Parathyroid adenoma (tissue), 2 donors: Measurements from ENCODE around the gene C5orf58.

Experiments used
- H2AFZ ChIP-seq: fragments of 300-600 bp; sonication (generic); one replicate; pipeline ENCODE4 v1.7.0; 2017; ENCODE audit warnings: antibody characterized with exemption, mild to moderate bottlenecking
- H3K27ac ChIP-seq: fragments of 300-600 bp; sonication (generic); one replicate; pipeline ENCODE4 v1.7.0; 2017
- H3K27me3 ChIP-seq: fragments of 300-600 bp; sonication (generic); one replicate; pipeline ENCODE4 v1.7.0; 2017; ENCODE audit warnings: low read length; ENCODE audit not compliant: control insufficient read depth, insufficient read depth
- H3K36me3 ChIP-seq: fragments of 300-600 bp; sonication (generic); one replicate; pipeline ENCODE4 v1.7.0; 2017; ENCODE audit warnings: low read length; ENCODE audit not compliant: control insufficient read depth, insufficient read depth
- H3K4me1 ChIP-seq: fragments of 300-600 bp; sonication (generic); one replicate; pipeline ENCODE4 v1.7.0; 2017; ENCODE audit warnings: control low read depth
- H3K4me2 ChIP-seq: fragments of 300-600 bp; sonication (generic); one replicate; pipeline ENCODE4 v1.7.0; 2017; ENCODE audit warnings: low read length
- H3K4me3 ChIP-seq: fragments of 300-600 bp; sonication (generic); one replicate; pipeline ENCODE4 v1.7.0; 2017; ENCODE audit warnings: low read depth, low read length
- H3K79me2 ChIP-seq: fragments of 300-600 bp; sonication (generic); one replicate; pipeline ENCODE4 v1.7.0; 2017; ENCODE audit warnings: control low read depth
- H3K9ac ChIP-seq: fragments of 300-600 bp; sonication (generic); one replicate; pipeline ENCODE4 v1.7.0; 2017; ENCODE audit warnings: mild to moderate bottlenecking
- H3K9me3 ChIP-seq: fragments of 300-600 bp; sonication (generic); one replicate; pipeline ENCODE4 v1.7.0; 2017; ENCODE audit warnings: low read length; ENCODE audit not compliant: control insufficient read depth
- CTCF ChIP-seq: fragments of 300-600 bp; sonication (generic); IDR thresholded peaks from one replicate; pipeline ENCODE4 v1.7.0; 2017; ENCODE audit warnings: antibody characterized with exemption, mild to moderate bottlenecking
- donor health status: primary hyperparathyroidism.

The C5orf58 gene

DNA sequence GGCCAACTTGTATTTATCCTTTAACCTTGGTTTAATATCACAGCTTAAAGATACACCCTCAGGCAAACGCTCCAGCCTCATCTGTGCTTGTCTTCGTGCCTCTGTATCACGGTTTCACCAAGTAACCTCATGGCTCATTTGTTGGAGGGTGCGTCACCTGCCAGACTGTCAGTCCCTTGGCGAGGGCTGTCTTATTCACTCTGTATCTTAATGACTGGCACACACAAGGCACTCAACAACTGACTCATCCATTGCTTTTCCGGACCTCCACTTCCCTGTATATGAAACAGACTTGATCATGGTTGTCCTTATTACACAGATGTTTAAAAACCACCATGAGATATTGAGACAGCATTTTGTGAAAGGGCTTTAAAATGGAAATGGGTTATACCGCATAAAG, 36.8 kb downstream of the C5orf58 start:
- Histone ChIP-seq H3K36me3 (no peaks in the 10 kb centered on the region), H3K9me3 (no peaks in the 10 kb centered on the region), H3K4me1 (no peaks in the 10 kb centered on the region), H3K27me3 (no peaks in the 10 kb centered on the region), H3K79me2 (no peaks in the 10 kb centered on the region), H3K9ac (no peak overlapping the region), H2AFZ (no peak overlapping the region), H3K4me3 (no peak overlapping the region), H3K4me2 (no peak overlapping the region), H3K27ac (no peak overlapping the region)
- no peak for TF ChIP-seq CTCF

DNA sequence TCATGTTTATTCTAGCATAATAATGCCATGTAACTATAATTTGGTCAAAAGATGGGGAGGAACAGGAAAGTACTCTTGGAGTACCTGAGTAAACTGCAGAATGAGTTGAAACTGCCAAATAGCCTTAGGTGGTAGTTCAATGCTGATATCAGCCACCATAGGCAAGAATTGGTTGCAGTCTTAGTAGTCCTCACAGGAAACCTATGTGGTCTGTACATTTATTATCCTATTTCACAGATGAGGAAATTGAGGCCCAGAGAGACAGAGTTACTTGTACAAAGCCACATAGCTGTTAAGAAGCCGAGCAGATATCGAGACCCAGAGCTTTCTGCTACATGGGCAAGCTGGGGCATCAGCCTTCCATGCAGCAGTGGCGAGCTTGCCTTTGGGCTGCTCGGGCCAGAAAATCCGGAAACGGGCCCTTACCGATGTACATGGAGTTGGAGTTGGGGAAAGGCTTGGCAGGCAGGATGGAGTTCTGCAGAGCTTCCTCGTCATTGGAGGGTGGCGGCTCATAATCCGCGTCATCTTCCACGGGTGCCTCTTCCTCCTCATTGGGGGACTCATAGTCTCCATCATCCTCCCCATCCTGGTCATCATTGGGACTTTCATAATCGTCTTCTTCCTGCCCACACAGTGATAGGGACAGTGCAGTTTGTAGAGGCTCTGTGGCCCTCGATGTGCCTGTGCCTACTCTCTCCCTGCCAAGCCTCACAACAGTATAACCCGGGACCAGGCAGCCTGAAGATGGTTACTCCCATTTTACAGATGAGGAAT, 37.7 kb downstream of the C5orf58 start:
- no peaks in the 10 kb centered on the region for H3K9me3 ChIP-seq
- H3K79me2 ChIP-seq, result no peaks in the 10 kb centered on the region
- H3K27ac ChIP-seq, result no peak overlapping the region
- no peaks in the 10 kb centered on the region for H3K36me3 ChIP-seq
- no peak overlapping the region for H3K4me2 ChIP-seq
- no peak overlapping the region for H3K9ac ChIP-seq
- H2AFZ ChIP-seq, result no peak overlapping the region
- TF ChIP-seq CTCF, result no peak
- H3K27me3 ChIP-seq, result no peaks in the 10 kb centered on the region
- H3K4me3 ChIP-seq, result no peak overlapping the region
- no peaks in the 10 kb centered on the region for H3K4me1 ChIP-seq

DNA sequence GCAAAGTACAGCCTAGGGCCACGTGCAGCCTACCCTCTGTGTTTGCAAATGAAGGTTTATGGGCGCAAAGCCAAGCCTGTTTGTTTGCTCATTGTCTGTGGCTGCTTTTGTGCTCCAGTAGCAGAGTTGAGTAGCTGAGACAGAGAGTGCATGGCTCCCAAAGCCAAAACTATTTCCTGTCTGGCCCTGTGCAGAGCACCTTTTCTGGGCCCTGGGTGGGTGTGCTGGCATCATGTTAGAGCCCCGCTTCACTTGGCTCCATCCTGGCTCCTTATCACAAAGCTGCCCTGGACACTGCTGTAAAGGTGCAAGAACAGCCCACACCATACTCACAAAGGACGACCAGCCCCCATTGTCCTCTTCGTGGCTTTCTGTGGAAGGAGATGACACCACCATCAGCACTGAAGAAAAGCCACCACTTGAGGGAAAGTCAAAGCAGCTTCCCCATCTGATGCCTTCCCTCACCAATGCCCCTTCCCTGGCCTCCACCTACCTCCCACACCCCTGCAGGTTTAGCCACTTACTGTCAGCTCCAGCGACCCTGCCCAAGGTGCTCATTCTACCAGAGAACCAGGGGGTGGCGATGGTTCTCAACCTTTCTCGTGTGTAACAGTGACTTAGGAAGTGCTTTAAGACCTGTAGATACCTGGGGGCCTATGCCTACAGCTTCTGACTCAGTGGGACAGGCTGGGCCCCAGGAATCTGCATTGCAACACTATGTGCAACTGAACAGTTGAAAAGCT, 41.4 kb downstream of the C5orf58 start:
- Histone ChIP-seq H3K27ac (no peak overlapping the region), H3K4me1 (no peaks in the 10 kb centered on the region), H3K9ac (no peak overlapping the region), H3K27me3 (no peaks in the 10 kb centered on the region), H2AFZ (no peak overlapping the region), H3K9me3 (no peaks in the 10 kb centered on the region), H3K4me3 (no peak overlapping the region), H3K4me2 (no peak overlapping the region), H3K79me2 (no peaks in the 10 kb centered on the region), H3K36me3 (no peaks in the 10 kb centered on the region)
- TF ChIP-seq CTCF, result no peak

- no peak overlapping the region for H3K27ac ChIP-seq
- H3K4me3 ChIP-seq, result no peak overlapping the region
- H3K9ac ChIP-seq, result no peak overlapping the region
- H3K79me2 ChIP-seq, result no peaks in the 10 kb centered on the region
- H2AFZ ChIP-seq, result no peak overlapping the region
- H3K27me3 ChIP-seq, result no peaks in the 10 kb centered on the region
- no peak overlapping the region for H3K4me2 ChIP-seq
- no peaks in the 10 kb centered on the region for H3K9me3 ChIP-seq
- no peak for TF ChIP-seq CTCF
- no peaks in the 10 kb centered on the region for H3K4me1 ChIP-seq
- no peaks in the 10 kb centered on the region for H3K36me3 ChIP-seq
Measured at GRCh38 chr5:170275376-170275994, 42.7 kb downstream of the C5orf58 start.
